Measurements from ENCODE around the gene E2F3. TPM values are rescaled to one million over a fixed set of nuclear protein-coding genes. Genes with fewer than 3 reads are reported as not detected.

Gene E2F3
- total RNA-seq, 4 donors from 2014 or later: 9.4 to 15.8 (median 11.9) TPM

- no peak for TF ChIP-seq CTCF (IDR thresholded peaks at IDR 0.05; ENCODE audit: low read depth)
These were observed 9.9 kb downstream of the E2F3 start for GRCh38 chr6:20411544-20411943.

- TF ChIP-seq CTCF (IDR thresholded peaks at IDR 0.05; ENCODE audit: low read depth): no peak
These were observed 10.4 kb downstream of the E2F3 start for GRCh38 chr6:20411953-20412681.

GRCh38 chr6:20412682-20413073 is 11.0 kb downstream of the E2F3 start:
- no peak for TF ChIP-seq CTCF (IDR thresholded peaks at IDR 0.05; ENCODE audit: low read depth)

- TF ChIP-seq CTCF (IDR thresholded peaks at IDR 0.05; ENCODE audit: low read depth): no peak
These were observed 12.1 kb downstream of the E2F3 start for GRCh38 chr6:20413826-20414225.

GRCh38 chr6:20414711-20415110 is 13.0 kb downstream of the E2F3 start:
- no peak for TF ChIP-seq CTCF (IDR thresholded peaks at IDR 0.05; ENCODE audit: low read depth)

- TF ChIP-seq CTCF (IDR thresholded peaks at IDR 0.05; ENCODE audit: low read depth): no peak
These were observed 13.6 kb downstream of the E2F3 start for GRCh38 chr6:20415304-20415703.

- TF ChIP-seq CTCF (IDR thresholded peaks at IDR 0.05; ENCODE audit: low read depth): no peak
These were observed 14.2 kb downstream of the E2F3 start for GRCh38 chr6:20415712-20416454.

Measured in subcutaneous adipose tissue (tissue), 4 donors.